ENCODE data around the gene SBK2.
A peak's percentile ranks its signal among the peaks of the same experiment; 100 is the strongest.
"Not testable (repeated sequence)": the region's sequence is repeated elsewhere in the genome, so short reads cannot be mapped to it uniquely, and the experiment has no call there.

SBK2 gene, protein sequence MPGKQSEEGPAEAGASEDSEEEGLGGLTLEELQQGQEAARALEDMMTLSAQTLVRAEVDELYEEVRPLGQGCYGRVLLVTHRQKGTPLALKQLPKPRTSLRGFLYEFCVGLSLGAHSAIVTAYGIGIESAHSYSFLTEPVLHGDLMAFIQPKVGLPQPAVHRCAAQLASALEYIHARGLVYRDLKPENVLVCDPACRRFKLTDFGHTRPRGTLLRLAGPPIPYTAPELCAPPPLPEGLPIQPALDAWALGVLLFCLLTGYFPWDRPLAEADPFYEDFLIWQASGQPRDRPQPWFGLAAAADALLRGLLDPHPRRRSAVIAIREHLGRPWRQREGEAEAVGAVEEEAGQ

DNA sequence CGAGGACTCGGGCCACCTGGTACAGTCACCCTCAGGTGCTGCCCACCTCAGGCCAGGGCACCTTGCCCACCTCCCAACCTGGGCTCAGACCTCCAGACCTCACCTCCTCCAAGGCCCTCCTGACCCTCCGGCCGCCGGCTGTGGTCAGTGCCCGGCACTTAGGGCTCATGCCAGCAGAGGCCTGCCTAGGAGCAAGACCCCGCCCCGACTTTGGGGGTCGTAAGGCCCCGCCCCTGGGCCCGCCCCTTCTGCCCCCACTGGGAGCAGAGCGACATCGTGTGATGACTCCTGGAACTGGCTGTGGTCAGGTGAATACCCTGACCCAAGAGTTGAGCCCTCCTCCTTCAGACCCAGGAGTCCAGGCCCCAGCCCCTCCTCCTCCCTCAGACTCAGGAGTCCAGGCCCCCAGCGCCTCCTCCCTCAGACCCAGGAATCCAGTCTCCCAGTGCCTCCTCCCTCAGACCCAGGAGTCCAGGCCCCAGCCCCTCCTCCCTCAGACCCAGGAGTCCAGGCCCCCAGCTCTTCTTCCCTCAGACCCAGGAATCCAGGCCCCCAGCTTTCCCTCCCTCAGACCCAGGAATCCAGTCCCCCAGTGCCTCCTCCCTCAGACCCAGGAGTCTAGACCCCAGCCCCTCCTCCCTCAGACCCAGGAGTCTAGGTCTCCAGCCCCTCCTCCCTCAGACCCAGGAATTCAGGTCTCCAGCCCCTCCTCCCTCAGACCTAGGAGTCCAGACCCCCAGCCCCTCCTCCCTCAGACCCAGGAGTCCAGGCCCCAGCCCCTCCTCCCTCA is at the start of gene SBK2:
TSS of gene SBK2 (minus strand) at position 183 of the 790 bp plus-strand sequence. CDS start 839 bp downstream, outside the sequence.
- no peak for DNase-seq (ENCODE audit: low spot score)

GRCh38 chr19:55585658-55586339 is 48.9 kb upstream of the SBK2 start:
- no peak for DNase-seq (ENCODE audit: low spot score)

DNA sequence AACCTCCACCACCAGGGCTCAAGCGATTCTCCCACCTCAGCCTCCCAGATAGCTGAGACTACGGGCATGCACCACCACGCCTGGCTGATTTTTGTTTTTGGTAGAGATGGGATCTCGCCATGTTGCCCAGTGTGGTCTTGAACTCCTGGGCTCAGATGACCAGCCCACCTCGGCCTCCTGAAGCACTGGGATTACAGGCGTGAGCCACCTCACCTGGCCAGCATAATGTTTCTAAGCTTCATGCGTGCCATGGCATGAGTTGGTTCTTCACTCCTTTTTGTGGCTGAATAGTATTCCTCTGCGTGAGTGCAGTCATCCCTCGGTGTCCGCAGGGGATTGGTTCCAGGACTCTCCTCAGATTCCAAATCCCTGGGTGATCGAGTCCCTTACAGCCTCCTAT is 47.9 kb upstream of the SBK2 start:
- no peak for DNase-seq (ENCODE audit: low spot score)

DNA sequence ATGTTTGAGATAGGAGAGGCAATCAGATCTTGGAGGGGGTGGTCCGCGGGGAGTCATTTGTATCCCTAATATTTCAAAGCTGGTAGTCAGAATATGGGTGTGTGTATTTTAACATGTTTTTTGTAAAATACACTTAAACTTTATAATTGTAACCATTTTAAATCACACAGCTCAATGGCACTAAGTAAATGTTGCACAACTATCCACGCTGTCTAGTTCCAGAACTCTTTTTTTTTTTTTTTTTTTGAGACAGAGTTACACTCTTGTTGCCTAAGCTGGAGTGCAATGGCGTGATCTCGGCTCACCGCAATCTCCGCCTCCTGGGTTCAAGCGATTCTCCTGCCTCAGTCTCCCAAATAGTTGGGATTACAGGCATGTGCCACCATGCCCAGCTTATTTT is 47.0 kb upstream of the SBK2 start:
- not testable (repeated sequence) for DNase-seq (ENCODE audit: low spot score)

DNA sequence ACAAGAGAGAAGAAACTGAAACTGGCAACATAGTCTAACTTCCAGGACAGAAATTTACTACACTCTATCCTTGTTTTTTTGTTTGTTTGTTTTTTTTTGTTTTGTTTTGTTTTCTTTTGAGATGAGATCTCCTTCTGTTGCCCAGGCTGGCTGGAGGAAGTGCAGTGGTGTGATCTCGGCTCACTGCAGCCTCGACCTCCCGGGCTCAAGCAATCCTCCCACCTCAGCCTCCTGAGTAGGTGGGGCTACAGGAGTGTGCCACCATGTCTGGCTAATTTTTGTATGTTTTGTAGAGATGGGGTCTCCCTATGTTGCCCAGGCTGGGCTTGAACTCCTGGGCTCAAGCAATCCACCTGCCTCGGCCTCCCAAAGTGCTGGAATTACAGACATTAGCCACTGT is 45.4 kb upstream of the SBK2 start:
- DNase-seq (ENCODE audit: low spot score), result not testable (repeated sequence)

DNA sequence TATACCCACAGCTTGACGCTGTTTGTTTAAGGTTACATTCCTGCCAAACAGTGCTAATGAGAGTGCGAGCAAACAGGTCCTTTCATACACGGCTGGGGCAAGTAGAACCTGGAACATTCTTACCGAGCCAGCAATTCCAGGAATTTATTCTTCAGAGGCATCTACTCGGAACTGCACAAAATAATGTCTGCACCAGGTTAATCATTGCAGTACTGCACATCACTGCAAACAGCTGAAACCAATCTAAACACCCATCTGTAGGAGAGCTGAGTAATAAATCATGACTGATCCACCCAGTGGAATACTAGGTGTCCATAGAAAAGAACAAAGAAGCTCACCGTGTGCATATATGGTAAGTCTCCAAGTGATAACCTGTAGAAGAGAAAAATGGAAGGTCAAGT is 44.9 kb upstream of the SBK2 start:
- DNase-seq (ENCODE audit: low spot score), result no peak

- peak; percentile 42 for DNase-seq (ENCODE audit: low spot score)
Observed at GRCh38 chr19:55581145-55581822, 44.4 kb upstream of the SBK2 start.

- DNase-seq (ENCODE audit: low spot score), result peak; percentile 86
Observed at GRCh38 chr19:55580628-55581144, 43.8 kb upstream of the SBK2 start, which contains the start of gene ZNF579. Gene ZNF579, minus strand, starts transcription at chr19:55580848. Its CDS starts 1,209 bp downstream, at chr19:55579639.

- DNase-seq (ENCODE audit: low spot score), result no peak
Observed at GRCh38 chr19:55579766-55580621, 43.1 kb upstream of the SBK2 start.

- DNase-seq (ENCODE audit: low spot score), result no peak
Observed at GRCh38 chr19:55578761-55579747, 42.1 kb upstream of the SBK2 start.

GRCh38 chr19:55578031-55578760 is 41.3 kb upstream of the SBK2 start:
- DNase-seq (ENCODE audit: low spot score), result no peak

DNA sequence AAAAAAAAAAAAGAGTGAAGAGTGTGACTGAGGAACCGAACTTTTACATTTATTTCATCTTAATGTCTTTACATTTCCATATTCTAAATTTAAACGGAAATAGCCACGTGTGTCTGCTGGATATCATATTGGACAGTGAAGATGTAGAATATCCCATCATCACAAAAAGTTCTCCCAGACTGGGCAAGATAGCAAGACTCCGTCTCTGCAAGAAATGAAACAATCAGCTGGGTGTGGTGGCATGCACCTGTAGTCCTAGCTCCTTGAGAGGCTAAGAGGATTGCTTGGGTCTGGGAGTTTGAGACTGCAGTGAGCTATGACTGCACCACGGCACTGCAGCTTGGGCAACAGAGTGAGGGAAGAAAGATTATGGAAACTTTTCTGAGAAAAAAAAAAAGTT is 39.8 kb upstream of the SBK2 start:
- no peak for DNase-seq (ENCODE audit: low spot score)

- not testable (repeated sequence) for DNase-seq (ENCODE audit: low spot score)
Observed at GRCh38 chr19:55573929-55574328, 37.0 kb upstream of the SBK2 start.

DNA sequence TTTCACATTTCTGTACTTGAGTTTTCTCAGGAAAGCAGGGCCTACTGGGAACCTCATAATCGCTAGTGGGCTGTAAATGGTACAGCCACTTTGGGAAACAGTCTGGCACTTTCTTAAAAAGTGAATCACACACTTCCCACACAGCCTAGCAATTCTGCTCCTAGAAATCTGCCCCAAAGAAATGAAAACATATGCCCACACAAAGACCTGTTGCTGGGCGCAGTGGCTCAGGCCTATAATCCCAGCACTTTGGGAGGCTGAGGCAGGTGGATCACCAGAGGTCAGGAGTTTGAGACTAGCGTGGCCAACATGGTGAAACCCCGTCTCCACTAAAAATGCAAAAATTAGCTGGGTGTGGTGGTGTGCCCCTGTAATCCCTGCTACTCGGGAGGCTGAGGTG is 32.5 kb upstream of the SBK2 start:
- DNase-seq (ENCODE audit: low spot score), result not testable (repeated sequence)

DNA sequence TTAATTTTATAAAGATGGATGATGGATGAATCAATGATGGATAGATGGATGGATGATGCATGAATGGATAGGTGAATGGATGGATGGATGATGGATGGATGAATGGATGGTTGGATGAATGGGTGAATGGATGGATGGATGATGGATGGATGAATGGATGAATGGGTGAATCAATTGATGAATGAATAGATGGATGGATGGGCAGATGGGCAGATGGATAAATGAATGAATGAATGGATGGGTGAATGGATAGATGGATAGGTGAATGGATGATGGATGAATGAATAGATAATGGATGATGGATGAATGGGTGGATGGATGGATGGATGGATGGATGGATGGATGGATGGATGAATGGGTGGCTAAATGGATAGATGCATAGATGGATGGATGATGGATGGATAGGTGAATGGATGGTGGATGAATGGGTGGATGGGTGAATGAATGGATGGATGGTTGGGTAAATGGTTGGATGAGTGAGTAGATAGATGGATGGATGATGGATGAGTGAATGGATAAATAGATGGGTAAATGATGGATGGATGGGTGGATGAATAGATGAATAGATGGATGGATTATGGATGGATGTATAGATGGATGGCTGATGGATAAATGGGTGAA is 30.9 kb upstream of the SBK2 start:
- no peak for DNase-seq (ENCODE audit: low spot score)

DNA sequence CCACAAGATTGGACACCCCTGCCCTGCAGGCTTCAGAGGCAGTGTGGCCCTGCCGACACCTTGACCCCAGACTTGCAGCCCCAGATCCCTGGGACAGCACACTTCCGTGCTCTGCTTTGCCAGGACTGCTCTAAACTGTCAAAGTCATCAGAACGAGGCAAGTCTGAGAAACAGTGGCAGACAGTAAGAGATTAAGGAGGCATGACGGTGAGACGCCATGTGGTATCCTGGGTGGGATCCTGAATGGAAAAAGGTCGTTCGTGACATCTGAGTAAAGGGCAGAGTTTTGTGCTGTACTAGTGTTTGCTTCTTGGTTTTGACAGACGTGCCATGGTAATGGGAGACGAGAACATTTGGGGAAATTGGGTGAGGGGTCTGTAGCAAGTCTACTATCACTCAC is 29.9 kb upstream of the SBK2 start:
- DNase-seq (ENCODE audit: low spot score), result no peak

GRCh38 chr19:55563261-55563690 is 26.3 kb upstream of the SBK2 start:
- no peak for DNase-seq (ENCODE audit: low spot score)

GRCh38 chr19:55559684-55560083 is 22.8 kb upstream of the SBK2 start:
- no peak for DNase-seq (ENCODE audit: low spot score)
